ENCODE measurements around the gene AHCTF1. TPM values are rescaled to one million over a fixed set of nuclear protein-coding genes. Genes with fewer than 3 reads are reported as not detected.

Gene AHCTF1
- total RNA-seq, 1 experiment from 2014 or later, result 61.3 TPM

GRCh38 chr1:246959944-246960693 lies 28.4 kb upstream of the AHCTF1 start:
- Mint-ChIP-seq H3K9me3 (ENCODE audit: low read depth, unreplicated experiment) (peaks cover 9% of the 10 kb centered on the region), H3K27ac (ENCODE audit: unreplicated experiment) (no peak overlapping the region), H3K4me3 (ENCODE audit: low read depth, unreplicated experiment) (no peak overlapping the region), H3K36me3 (ENCODE audit: insufficient read depth, unreplicated experiment) (peaks cover 3% of the 10 kb centered on the region), H3K4me1 (ENCODE audit: low read depth, unreplicated experiment) (no peaks in the 10 kb centered on the region), H3K27me3 (ENCODE audit: unreplicated experiment) (no peaks in the 10 kb centered on the region)
- TF ChIP-seq CTCF (IDR thresholded peaks at IDR 0.05; ENCODE audit: unreplicated experiment), result no peak
- no TSS peak for BruUV-seq (replicated peaks)
- no peak for DNase-seq
- intact Hi-C loops (cut with micrococcal nuclease; ENCODE audit: unreplicated experiment), result no loop called here
- CTCF ChIA-PET, result no interaction called here

GRCh38 chr1:246954126-246954525 lies 22.4 kb upstream of the AHCTF1 start:
- intact Hi-C loops (cut with micrococcal nuclease; ENCODE audit: unreplicated experiment), result no loop called here
- H3K4me1 Mint-ChIP-seq (ENCODE audit: low read depth, unreplicated experiment), result no peaks in the 10 kb centered on the region
- no peak for DNase-seq
- no peak overlapping the region for H3K27ac Mint-ChIP-seq (ENCODE audit: unreplicated experiment)
- CTCF ChIA-PET, result interaction anchor here (1.2 kb wide), 1 partner anchor 15 kb away, joined by 5 read pairs; no protein-coding TSS in a partner anchor
- H3K9me3 Mint-ChIP-seq (ENCODE audit: low read depth, unreplicated experiment), result peaks cover 11% of the 10 kb centered on the region
- no peak for TF ChIP-seq CTCF (IDR thresholded peaks at IDR 0.05; ENCODE audit: unreplicated experiment)
- no TSS peak for BruUV-seq (replicated peaks)
- no peaks in the 10 kb centered on the region for H3K27me3 Mint-ChIP-seq (ENCODE audit: unreplicated experiment)
- no peak overlapping the region for H3K4me3 Mint-ChIP-seq (ENCODE audit: low read depth, unreplicated experiment)
- no peaks in the 10 kb centered on the region for H3K36me3 Mint-ChIP-seq (ENCODE audit: insufficient read depth, unreplicated experiment)

- CTCF ChIA-PET, result no interaction called here
Observed at GRCh38 chr1:246951413-246951812, 19.7 kb upstream of the AHCTF1 start.

GRCh38 chr1:246949956-246950355 lies 18.2 kb upstream of the AHCTF1 start:
- no peak for DNase-seq
- no peak overlapping the region for H3K27ac Mint-ChIP-seq (ENCODE audit: unreplicated experiment)
- no peaks in the 10 kb centered on the region for H3K36me3 Mint-ChIP-seq (ENCODE audit: insufficient read depth, unreplicated experiment)
- intact Hi-C loops (cut with micrococcal nuclease; ENCODE audit: unreplicated experiment), result no loop called here
- H3K9me3 Mint-ChIP-seq (ENCODE audit: low read depth, unreplicated experiment), result peaks cover 6% of the 10 kb centered on the region
- no peaks in the 10 kb centered on the region for H3K27me3 Mint-ChIP-seq (ENCODE audit: unreplicated experiment)
- H3K4me1 Mint-ChIP-seq (ENCODE audit: low read depth, unreplicated experiment), result no peaks in the 10 kb centered on the region
- no peak for TF ChIP-seq CTCF (IDR thresholded peaks at IDR 0.05; ENCODE audit: unreplicated experiment)
- no TSS peak for BruUV-seq (replicated peaks)
- H3K4me3 Mint-ChIP-seq (ENCODE audit: low read depth, unreplicated experiment), result no peak overlapping the region
- CTCF ChIA-PET, result interaction anchor here (0.7 kb wide), 1 partner anchor 26 kb away, joined by 11 read pairs; no protein-coding TSS in a partner anchor

More at GRCh38 chr1:246951413-246951812, 19.7 kb upstream of the AHCTF1 start:
- Mint-ChIP-seq H3K27me3 (ENCODE audit: unreplicated experiment) (no peaks in the 10 kb centered on the region), H3K36me3 (ENCODE audit: insufficient read depth, unreplicated experiment) (no peaks in the 10 kb centered on the region), H3K4me3 (ENCODE audit: low read depth, unreplicated experiment) (no peak overlapping the region), H3K9me3 (ENCODE audit: low read depth, unreplicated experiment) (peaks cover 6% of the 10 kb centered on the region), H3K27ac (ENCODE audit: unreplicated experiment) (no peak overlapping the region), H3K4me1 (ENCODE audit: low read depth, unreplicated experiment) (no peaks in the 10 kb centered on the region)
- intact Hi-C loops (cut with micrococcal nuclease; ENCODE audit: unreplicated experiment), result no loop called here
- no peak for DNase-seq
- TF ChIP-seq CTCF (IDR thresholded peaks at IDR 0.05; ENCODE audit: unreplicated experiment), result no peak
- BruUV-seq (replicated peaks), result no TSS peak
